ENCODE measurements around the gene CALN1.

DNA sequence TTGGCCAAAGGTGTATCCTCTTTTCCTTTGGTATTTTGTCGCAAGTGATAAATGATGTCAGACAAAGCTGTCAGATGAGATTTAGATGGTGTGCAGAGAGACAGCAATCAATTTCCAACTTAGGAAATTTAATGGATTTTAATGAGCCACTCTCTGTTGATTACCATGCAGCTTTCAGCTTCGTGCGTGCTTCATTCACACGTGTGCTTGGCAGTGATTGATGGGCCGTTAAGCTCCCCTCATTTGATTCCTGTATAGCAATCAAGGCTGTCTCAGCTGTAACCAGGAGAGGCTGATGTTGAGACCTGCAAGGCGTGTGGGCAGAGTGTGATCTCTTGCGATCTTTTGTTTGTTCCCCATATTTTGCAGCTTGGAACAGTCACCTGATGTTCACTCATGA is 439.6 kb downstream of the CALN1 start:
- TF ChIP-seq, protein P1, sequence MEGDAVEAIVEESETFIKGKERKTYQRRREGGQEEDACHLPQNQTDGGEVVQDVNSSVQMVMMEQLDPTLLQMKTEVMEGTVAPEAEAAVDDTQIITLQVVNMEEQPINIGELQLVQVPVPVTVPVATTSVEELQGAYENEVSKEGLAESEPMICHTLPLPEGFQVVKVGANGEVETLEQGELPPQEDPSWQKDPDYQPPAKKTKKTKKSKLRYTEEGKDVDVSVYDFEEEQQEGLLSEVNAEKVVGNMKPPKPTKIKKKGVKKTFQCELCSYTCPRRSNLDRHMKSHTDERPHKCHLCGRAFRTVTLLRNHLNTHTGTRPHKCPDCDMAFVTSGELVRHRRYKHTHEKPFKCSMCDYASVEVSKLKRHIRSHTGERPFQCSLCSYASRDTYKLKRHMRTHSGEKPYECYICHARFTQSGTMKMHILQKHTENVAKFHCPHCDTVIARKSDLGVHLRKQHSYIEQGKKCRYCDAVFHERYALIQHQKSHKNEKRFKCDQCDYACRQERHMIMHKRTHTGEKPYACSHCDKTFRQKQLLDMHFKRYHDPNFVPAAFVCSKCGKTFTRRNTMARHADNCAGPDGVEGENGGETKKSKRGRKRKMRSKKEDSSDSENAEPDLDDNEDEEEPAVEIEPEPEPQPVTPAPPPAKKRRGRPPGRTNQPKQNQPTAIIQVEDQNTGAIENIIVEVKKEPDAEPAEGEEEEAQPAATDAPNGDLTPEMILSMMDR (IDR thresholded peaks at IDR 0.05; ENCODE audit: poor library complexity, severe bottlenecking) = peak; percentile 46
- peak; percentile 35 for TF ChIP-seq RAD21 (conservative IDR thresholded peaks at IDR 0.05)

All from neural cell (in vitro differentiated cells).